ENCODE measurements around the gene CASZ1. TPM values are rescaled to one million over a fixed set of nuclear protein-coding genes. Genes with fewer than 3 reads are reported as not detected.
A peak's percentile ranks its signal among the peaks of the same experiment; 100 is the strongest.

The CASZ1 gene
- total and polyA plus RNA-seq, 10 donors = 0.73 to 14.5 (median 9.1) TPM

- H3K36me3 ChIP-seq = no peaks in the 10 kb centered on the region
- H3K27me3 ChIP-seq (replicated peaks in 1 of 7) = peaks cover under 1 to 100% (median 59%) of the 10 kb centered on the region in 7 donors
- no peak overlapping the region for H3K27ac ChIP-seq
- intact Hi-C loops (cut with DNase I; ENCODE audit: low total_unique reads) = loop anchor here (10.0 kb wide), 1 partner anchor 111 kb away; no protein-coding TSS in a partner anchor
- TF ChIP-seq POLR2AphosphoS5 (IDR thresholded peaks at IDR 0.05) (no peak), CTCF (IDR thresholded peaks at IDR 0.05 in 8 of 11, conservative IDR thresholded peaks at IDR 0.05 in 3 of 11) (no peak), POLR2A (IDR thresholded peaks at IDR 0.05) (no peak)
- peak overlapping the region; percentile 5 to 73 (median 52) for H3K4me3 ChIP-seq
- DNase-seq = no peak
- WGBS, 5 donors = 0 to 3% (median 1%) methylated on average over 31 to 41 of the region's 41 CpGs
- H3K4me1 ChIP-seq = peaks cover 16 to 47% (median 38%) of the 10 kb centered on the region in 6 donors
- H3K9me3 ChIP-seq = no peaks in the 10 kb centered on the region
Measured at GRCh38 chr1:10795276-10796021, 997 bp downstream of the CASZ1 start.

GRCh38 chr1:10794724-10795275 lies 1.6 kb downstream of the CASZ1 start:
- peak overlapping the region; percentile 8 to 73 (median 52) for H3K4me3 ChIP-seq
- DNase-seq = no peak
- no peak overlapping the region for H3K27ac ChIP-seq
- TF ChIP-seq POLR2A (IDR thresholded peaks at IDR 0.05) = no peak
- TF ChIP-seq CTCF (IDR thresholded peaks at IDR 0.05 in 8 of 11, conservative IDR thresholded peaks at IDR 0.05 in 3 of 11) = no peak
- TF ChIP-seq POLR2AphosphoS5 (IDR thresholded peaks at IDR 0.05) = no peak
- 1 to 2% (median 1%) methylated on average over 14 to 58 of the region's 58 CpGs for WGBS, 5 donors
- H3K4me1 ChIP-seq = peaks cover 16 to 47% (median 38%) of the 10 kb centered on the region in 6 donors
- intact Hi-C loops (cut with DNase I; ENCODE audit: low total_unique reads) = loop anchor here (10.0 kb wide), 1 partner anchor 110 kb away; no protein-coding TSS in a partner anchor
- no peaks in the 10 kb centered on the region for H3K9me3 ChIP-seq
- peaks cover 6 to 100% (median 59%) of the 10 kb centered on the region in 7 donors for H3K27me3 ChIP-seq (replicated peaks in 1 of 7)
- no peaks in the 10 kb centered on the region for H3K36me3 ChIP-seq

GRCh38 chr1:10793129-10793651 lies 3.3 kb downstream of the CASZ1 start:
- Histone ChIP-seq H3K4me3 (peak overlapping the region in 7 of 8 donors; percentile 48 to 73 (median 54)), H3K4me1 (peaks cover 16 to 53% (median 39%) of the 10 kb centered on the region in 6 donors), H3K9me3 (no peaks in the 10 kb centered on the region), H3K36me3 (no peaks in the 10 kb centered on the region), H3K27me3 (replicated peaks in 1 of 7) (peaks cover 6 to 100% (median 62%) of the 10 kb centered on the region in 7 donors), H3K27ac (no peak overlapping the region)
- DNase-seq = no peak
- WGBS, 5 donors = 3 to 5% (median 4%) methylated on average over 9 of the region's 9 CpGs
- TF ChIP-seq POLR2AphosphoS5 (IDR thresholded peaks at IDR 0.05) (no peak), CTCF (IDR thresholded peaks at IDR 0.05 in 8 of 11, conservative IDR thresholded peaks at IDR 0.05 in 3 of 11) (no peak), POLR2A (IDR thresholded peaks at IDR 0.05) (no peak)
- intact Hi-C loops (cut with DNase I; ENCODE audit: low total_unique reads) = loop anchor here (10.0 kb wide), 1 partner anchor 108 kb away; no protein-coding TSS in a partner anchor

Measured in spleen (tissue), 11 donors.